H9 (cell line): ENCODE data around the gene TRIB2. TPM values are rescaled to one million over a fixed set of nuclear protein-coding genes. Genes with fewer than 3 reads are reported as not detected.

Source experiments
- DNase-seq: peaks from one replicate; pipeline ENCODE4 v3.0.0-alpha.2; 2017
- H2AFZ ChIP-seq: one replicate; pipeline ENCODE4 v1.6.1; 2013; ENCODE audit warnings: mild to moderate bottlenecking, low read length, control low read depth, moderate library complexity
- H2AK5ac ChIP-seq: 2 replicates; pipeline ENCODE4 v1.6.1; 2013; ENCODE audit warnings: low read length, control low read depth, mixed read lengths; ENCODE audit not compliant: insufficient read length
- H2BK120ac ChIP-seq: one replicate; pipeline ENCODE4 v1.6.1; 2013; ENCODE audit warnings: low read depth, mild to moderate bottlenecking, low read length, control low read depth, inconsistent platforms; ENCODE audit not compliant: poor library complexity, severe bottlenecking
- H2BK12ac ChIP-seq: 2 replicates; pipeline ENCODE4 v1.6.1; 2013; ENCODE audit warnings: low read length, control low read depth, mixed read lengths, low read depth; ENCODE audit not compliant: insufficient read length
- H2BK15ac ChIP-seq: 2 replicates; pipeline ENCODE4 v1.6.1; 2013; ENCODE audit warnings: low read depth, low read length, control low read depth
- H2BK20ac ChIP-seq: one replicate; pipeline ENCODE4 v1.6.1; 2013; ENCODE audit warnings: low read depth, mild to moderate bottlenecking, low read length, control low read depth, inconsistent platforms; ENCODE audit not compliant: poor library complexity, severe bottlenecking
- H2BK5ac ChIP-seq: 2 replicates; pipeline ENCODE4 v1.6.1; 2013; ENCODE audit warnings: low read length, control low read depth, mixed read lengths; ENCODE audit not compliant: insufficient read length
- H3K14ac ChIP-seq: 2 replicates; pipeline ENCODE4 v1.6.1; 2013; ENCODE audit warnings: low read length, control low read depth; ENCODE audit not compliant: insufficient read depth
- H3K18ac ChIP-seq: 2 replicates; pipeline ENCODE4 v1.6.1; 2013; ENCODE audit warnings: low read depth, mild to moderate bottlenecking, mixed read lengths, low read length, control low read depth; ENCODE audit not compliant: insufficient read length
- H3K23ac ChIP-seq: 2 replicates; pipeline ENCODE4 v1.6.1; 2013; ENCODE audit warnings: low read length, control low read depth, mixed read lengths, low read depth; ENCODE audit not compliant: insufficient read length
- H3K23me2 ChIP-seq: 2 replicates; pipeline ENCODE4 v1.6.1; 2013; ENCODE audit warnings: low read depth, mild to moderate bottlenecking, mixed read lengths, low read length, control low read depth; ENCODE audit not compliant: insufficient read length, poor library complexity, severe bottlenecking
- H3K27ac ChIP-seq: 2 replicates; pipeline ENCODE4 v1.5.1; 2013; ENCODE audit warnings: low read length, control low read depth, mixed read lengths, low read depth; ENCODE audit not compliant: insufficient read length
- H3K27me3 ChIP-seq: 2 replicates; pipeline ENCODE4 v1.6.1; 2013; ENCODE audit warnings: low read length, control low read depth, inconsistent platforms; ENCODE audit not compliant: insufficient read depth
- H3K4ac ChIP-seq: 2 replicates; pipeline ENCODE4 v1.6.1; 2013; ENCODE audit warnings: low read depth, mild to moderate bottlenecking, control low read depth, inconsistent platforms, low read length, moderate library complexity
- H3K4me1 ChIP-seq: 2 replicates; pipeline ENCODE4 v1.6.1; 2013; ENCODE audit warnings: low read length, control low read depth, inconsistent platforms; ENCODE audit not compliant: insufficient read depth
- H3K4me2 ChIP-seq: 2 replicates; pipeline ENCODE4 v1.6.1; 2013; ENCODE audit warnings: low read length, control low read depth, mixed read lengths; ENCODE audit not compliant: insufficient read length, insufficient read depth
- H3K56ac ChIP-seq: 2 replicates; pipeline ENCODE4 v1.6.1; 2013; ENCODE audit warnings: low read depth, mild to moderate bottlenecking, mixed read lengths, low read length, control low read depth; ENCODE audit not compliant: insufficient read length
- H3K79me1 ChIP-seq: 2 replicates; pipeline ENCODE4 v1.6.1; 2013; ENCODE audit warnings: low read depth, mild to moderate bottlenecking, moderate library complexity, low read length, control low read depth, inconsistent platforms; ENCODE audit not compliant: insufficient read depth, poor library complexity, severe bottlenecking
- H3K79me2 ChIP-seq: 2 replicates; pipeline ENCODE4 v1.6.1; 2013; ENCODE audit warnings: low read length, control low read depth, inconsistent platforms; ENCODE audit not compliant: insufficient read depth
- H3K9ac ChIP-seq: 2 replicates; pipeline ENCODE4 v1.6.1; 2013; ENCODE audit warnings: low read length, control low read depth, mixed read lengths; ENCODE audit not compliant: insufficient read length; ENCODE audit errors: extremely low read depth
- H3K9me3 ChIP-seq: one replicate; pipeline ENCODE4 v1.6.1; 2013; ENCODE audit warnings: low read depth, low read length, inconsistent platforms; ENCODE audit not compliant: control insufficient read depth
- H3T11ph ChIP-seq: one replicate; pipeline ENCODE4 v1.6.1; 2013; ENCODE audit warnings: mild to moderate bottlenecking, low read length, control low read depth, inconsistent platforms
- H4K20me1 ChIP-seq: one replicate; pipeline ENCODE4 v1.6.1; 2013; ENCODE audit not compliant: control insufficient read depth, insufficient read length, insufficient read depth
- H4K5ac ChIP-seq: 2 replicates; pipeline ENCODE4 v1.6.1; 2013; ENCODE audit warnings: low read depth, mild to moderate bottlenecking, mixed read lengths, low read length, control low read depth; ENCODE audit not compliant: insufficient read length
- H4K8ac ChIP-seq: replicated peaks from 2 replicates; pipeline ENCODE4 v1.6.1; 2013; ENCODE audit warnings: low read length, control low read depth, mixed read lengths, low read depth; ENCODE audit not compliant: insufficient read length
- H4K91ac ChIP-seq: 2 replicates; pipeline ENCODE4 v1.6.1; 2013; ENCODE audit warnings: low read depth, mild to moderate bottlenecking, moderate library complexity, mixed read lengths, low read length, control low read depth; ENCODE audit not compliant: insufficient read length
- H3K27ac Mint-ChIP-seq, 3 experiments: 2 replicates in 2 of 3; 3 replicates in 1 of 3; pipeline ENCODE4 v1.8.0; 2020 to 2021; ENCODE audit warnings: mixed read lengths in 3 of 3, mild to moderate bottlenecking in 1 of 3, moderate library complexity in 1 of 3
- H3K27me3 Mint-ChIP-seq: 2 replicates; pipeline ENCODE4 v1.8.0; 2021; ENCODE audit warnings: low read depth, mild to moderate bottlenecking, moderate library complexity, mixed read lengths
- H3K36me3 Mint-ChIP-seq, 3 experiments: 2 replicates in 2 of 3; 3 replicates in 1 of 3; pipeline ENCODE4 v1.8.0; 2020 to 2021; ENCODE audit warnings: low read depth in 3 of 3, mixed read lengths in 3 of 3; ENCODE audit not compliant: insufficient read depth in 1 of 3
- H3K4me1 Mint-ChIP-seq, 2 experiments: 2 replicates each; pipeline ENCODE4 v1.8.0; 2020; ENCODE audit warnings: mixed read lengths in 2 of 2
- H3K4me3 Mint-ChIP-seq, 2 experiments: 2 replicates in 1 of 2; 3 replicates in 1 of 2; pipeline ENCODE4 v1.8.0; 2020 to 2021; ENCODE audit warnings: mild to moderate bottlenecking in 2 of 2, mixed read lengths in 2 of 2, moderate library complexity in 1 of 2
- H3K9me3 Mint-ChIP-seq, 2 experiments: 2 replicates in 1 of 2; 3 replicates in 1 of 2; pipeline ENCODE4 v1.8.0; 2020; ENCODE audit warnings: mild to moderate bottlenecking in 2 of 2, mixed read lengths in 2 of 2, moderate library complexity in 1 of 2
- CTCF ChIP-seq: fragments of 200-600 bp; sonication (generic); conservative IDR thresholded peaks from 3 replicates; pipeline ENCODE4 v1.8.0; 2021; ENCODE audit warnings: antibody characterized with exemption, mild to moderate bottlenecking
- WGBS: extraction: QIAGEN DNeasy Blood & Tissue Kit; methylation state at CpG from one replicate; pipeline ENCODE4 v1.1.7; 2013; ENCODE audit warnings: missing lambda C conversion rate, low lambda C conversion rate, mixed read lengths; ENCODE audit not compliant: insufficient read length; ENCODE audit errors: extremely low coverage; 5-methylcytosine and 5-hydroxymethylcytosine counted together
- total RNA-seq: library from RNA; stranded (reverse); gene quantifications from 2 replicates; pipeline ENCODE4 v1.2.1, GENCODE V29; 2021

The TRIB2 gene
- total RNA-seq, 1 experiment from 2014 or later, result 41.9 TPM

GRCh38 chr2:12720754-12721378, 4.1 kb downstream of the TRIB2 start:
- Histone ChIP-seq H4K20me1 (no peaks in the 10 kb centered on the region), H2AFZ (no peak overlapping the region), H4K8ac (no peak overlapping the region), H3T11ph (no peak overlapping the region), H4K5ac (no peak overlapping the region), H3K4ac (no peak overlapping the region), H3K27ac (no peak overlapping the region), H2BK15ac (no peak overlapping the region), H3K27me3 (no peaks in the 10 kb centered on the region), H3K4me2 (peak overlapping the region; percentile 93), H4K91ac (no peak overlapping the region), H3K56ac (no peak overlapping the region), H3K14ac (no peak overlapping the region), H3K9me3 (no peaks in the 10 kb centered on the region), H3K79me1 (peaks cover 3% of the 10 kb centered on the region), H3K18ac (no peak overlapping the region), H3K23me2 (peaks cover 25% of the 10 kb centered on the region), H2BK20ac (no peak overlapping the region), H3K9ac (no peak overlapping the region), H3K79me2 (peaks cover 57% of the 10 kb centered on the region; the same call in 1 of the 2 replicates), H3K23ac (no peak overlapping the region), H2BK120ac (no peak overlapping the region), H3K4me1 (peaks cover 4% of the 10 kb centered on the region; the same call in 1 of the 2 replicates), H2AK5ac (no peak overlapping the region), H2BK5ac (no peak overlapping the region), H2BK12ac (no peak overlapping the region)
- Mint-ChIP-seq H3K4me3 (peak overlapping the region; percentile 91 to 99; a peak in 4 of 5 replicates), H3K36me3 (peaks cover 27 to 39% (median 34%) of the 10 kb centered on the region in 3 experiments), H3K27me3 (peaks cover 4% of the 10 kb centered on the region), H3K4me1 (peaks cover 42 to 45% of the 10 kb centered on the region in 2 experiments), H3K9me3 (peaks cover 0 to 4% of the 10 kb centered on the region in 2 experiments; a peak in 2 of 5 replicates), H3K27ac (no peak overlapping the region)
- WGBS, result no CpG with 5 or more reads among the region's 2 CpGs
- TF ChIP-seq CTCF, result no peak
- no peak for DNase-seq
